GM19395 (cell line): ENCODE data around the gene TBC1D22A.
"Not testable (repeated sequence)": the region's sequence is repeated elsewhere in the genome, so short reads cannot be mapped to it uniquely, and the experiment has no call there.

ENCODE experiments used
- ATAC-seq: cut with Tn5 transposase; IDR thresholded peaks from one replicate; pipeline ENCODE4 v1.9.1; 2021; ENCODE audit warnings: mild to moderate bottlenecking, moderate library complexity; ENCODE audit not compliant: unreplicated experiment

TBC1D22A gene

GRCh38 chr22:47110817-47111443, 348.5 kb downstream of the TBC1D22A start:
- ATAC-seq: no peak

DNA sequence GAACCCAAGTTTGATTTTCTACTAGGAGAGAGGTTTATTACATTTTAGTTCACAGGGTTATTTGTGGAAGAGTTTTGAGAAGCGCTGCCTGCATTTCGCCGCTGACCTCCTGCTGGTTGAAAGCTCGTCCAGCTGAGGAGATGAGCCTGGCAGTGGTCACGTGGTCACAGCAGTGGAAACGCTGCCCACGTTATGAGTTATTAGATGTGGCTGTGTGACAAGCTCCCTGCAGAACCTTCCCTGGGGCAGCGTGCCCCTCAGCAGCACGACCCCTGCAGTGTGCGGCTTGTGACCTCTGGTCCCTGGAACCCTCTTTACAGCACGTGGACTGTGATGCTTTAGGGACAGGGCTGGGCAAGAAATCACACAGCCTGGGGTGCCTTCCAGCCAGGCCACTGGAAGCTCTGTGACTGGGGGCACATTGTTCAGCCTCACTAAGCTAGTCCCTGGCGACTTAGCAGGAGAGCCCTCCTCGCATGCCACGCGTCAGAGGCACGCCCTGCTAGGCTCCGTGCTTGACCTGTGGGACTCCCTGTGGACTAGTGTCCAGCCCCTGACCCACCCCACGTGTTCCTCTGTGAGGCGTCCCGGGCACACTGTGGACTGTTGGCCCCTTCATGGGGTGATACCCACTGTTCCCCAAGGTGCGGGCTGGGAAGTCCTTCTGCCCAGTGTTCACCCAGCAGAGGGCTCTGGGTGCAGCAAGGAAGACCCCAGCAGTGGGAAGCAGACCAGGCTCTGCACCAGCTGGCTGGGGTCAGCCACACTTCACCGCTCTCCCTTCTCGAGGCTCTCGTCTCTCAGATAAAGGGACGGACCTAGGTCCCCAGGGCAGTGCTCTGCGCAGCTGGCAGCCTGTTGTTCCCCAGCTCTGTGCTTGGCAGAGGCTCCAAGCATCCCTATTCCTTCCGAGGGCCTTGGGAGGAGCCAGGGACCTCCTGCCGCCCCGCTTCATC, 349.5 kb downstream of the TBC1D22A start:
- no peak for ATAC-seq

GRCh38 chr22:47112582-47112965, 350.1 kb downstream of the TBC1D22A start:
- no peak for ATAC-seq

DNA sequence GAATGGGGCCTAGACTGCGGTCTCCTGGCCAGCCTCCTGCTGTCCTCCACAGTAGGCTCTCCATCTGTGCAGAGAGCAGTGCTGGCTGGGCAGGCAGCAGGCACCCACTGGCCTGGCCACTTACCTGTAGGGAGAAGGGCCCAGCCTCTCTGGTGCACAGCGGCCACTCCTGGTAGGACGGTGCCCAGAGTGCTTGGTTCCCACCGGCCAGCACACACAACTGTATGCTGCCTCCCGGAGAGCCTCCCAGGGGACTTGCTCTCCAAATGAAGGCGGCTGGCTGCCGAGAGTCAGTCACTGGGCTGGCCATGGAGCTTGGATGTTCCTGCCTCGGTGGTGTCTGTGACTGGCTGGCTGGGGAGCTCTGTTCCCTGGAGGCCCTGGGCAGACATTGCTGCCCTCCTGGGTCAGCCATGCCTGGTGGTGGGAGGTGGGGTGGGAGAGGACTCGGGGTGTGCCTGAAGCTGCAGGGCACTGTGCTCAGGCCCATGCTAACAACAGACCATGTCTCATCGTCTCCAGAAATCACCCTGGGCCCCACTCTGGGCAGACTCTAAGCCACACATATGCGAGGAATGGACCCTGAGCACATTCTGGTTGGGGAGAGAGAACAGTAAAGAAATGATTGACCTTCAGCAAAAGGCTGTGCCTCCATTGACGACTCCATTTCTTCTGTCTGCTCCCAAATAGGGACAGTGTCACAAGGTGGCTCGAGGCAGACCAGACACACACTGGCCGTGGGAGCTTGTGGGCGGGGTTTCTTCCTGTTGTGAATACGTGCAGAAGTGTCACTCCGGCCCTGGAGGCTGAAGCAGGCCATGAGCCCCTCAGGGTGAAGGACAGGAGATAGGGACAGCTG, 350.8 kb downstream of the TBC1D22A start:
- ATAC-seq: no peak

GRCh38 chr22:47113853-47114415, 351.5 kb downstream of the TBC1D22A start:
- ATAC-seq: no peak

- ATAC-seq: no peak
These were observed 352.5 kb downstream of the TBC1D22A start for GRCh38 chr22:47114813-47115517.

DNA sequence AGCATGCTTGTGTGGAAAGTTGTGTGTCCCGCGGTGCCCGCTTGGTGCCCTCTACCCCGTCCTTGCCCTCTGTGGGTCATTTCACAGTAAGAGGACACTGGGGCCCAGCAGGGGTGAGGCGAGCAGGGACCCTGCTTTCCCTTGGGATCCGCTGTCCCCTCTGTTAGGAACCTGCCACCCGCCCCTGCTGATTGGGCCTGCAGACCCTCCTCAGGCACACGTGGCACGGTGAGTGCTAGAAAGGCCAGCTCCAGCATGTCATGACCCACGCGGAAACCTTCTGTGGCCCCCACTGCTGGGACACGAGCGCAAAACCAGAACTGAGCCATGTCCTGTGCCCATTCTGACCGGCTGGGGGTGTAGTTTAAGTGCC, 353.1 kb downstream of the TBC1D22A start:
- ATAC-seq: no peak

DNA sequence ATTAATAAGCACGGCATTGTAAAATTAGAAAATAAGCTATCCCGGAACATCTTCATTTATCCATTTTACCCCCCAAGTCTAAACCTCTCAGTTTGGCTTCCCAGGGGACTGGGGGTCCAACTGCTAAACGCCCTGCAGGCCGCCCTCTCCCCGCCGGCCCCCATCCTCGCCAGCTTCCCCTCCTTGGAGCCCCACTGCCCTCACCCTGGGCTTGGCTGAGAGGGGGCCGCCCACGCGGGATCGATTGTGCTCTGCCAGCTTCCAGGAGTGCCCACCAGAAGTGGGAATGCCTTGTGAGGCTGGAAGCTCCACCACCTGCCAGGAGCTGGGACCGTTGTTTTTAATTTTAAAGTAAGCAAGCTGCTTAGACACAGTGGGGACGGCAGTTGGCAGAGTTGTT, 353.5 kb downstream of the TBC1D22A start:
- no peak for ATAC-seq

- ATAC-seq: no peak
These were observed 354.2 kb downstream of the TBC1D22A start for GRCh38 chr22:47116426-47117341.

GRCh38 chr22:47117442-47117841, 355.0 kb downstream of the TBC1D22A start:
- ATAC-seq: not testable (repeated sequence)

DNA sequence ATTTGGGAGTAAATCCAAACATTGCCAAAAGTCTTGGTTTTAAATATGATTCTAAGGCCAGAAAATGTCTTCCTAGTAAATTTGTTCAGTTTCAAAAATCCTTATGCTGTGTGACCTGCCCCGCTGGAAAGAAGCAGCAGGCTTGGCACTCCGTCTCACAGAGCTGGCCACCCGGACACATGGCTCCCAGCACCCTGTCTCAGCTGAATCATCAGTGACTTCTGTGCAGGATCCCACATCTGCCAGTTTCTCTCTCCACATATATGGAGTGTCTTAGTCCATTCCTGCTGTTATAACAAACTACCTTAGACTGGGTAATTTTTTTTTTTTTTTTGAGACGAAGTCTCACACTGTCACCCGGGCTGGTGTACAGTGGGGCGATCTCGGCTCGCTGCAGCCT, 356.7 kb downstream of the TBC1D22A start:
- ATAC-seq: no peak

DNA sequence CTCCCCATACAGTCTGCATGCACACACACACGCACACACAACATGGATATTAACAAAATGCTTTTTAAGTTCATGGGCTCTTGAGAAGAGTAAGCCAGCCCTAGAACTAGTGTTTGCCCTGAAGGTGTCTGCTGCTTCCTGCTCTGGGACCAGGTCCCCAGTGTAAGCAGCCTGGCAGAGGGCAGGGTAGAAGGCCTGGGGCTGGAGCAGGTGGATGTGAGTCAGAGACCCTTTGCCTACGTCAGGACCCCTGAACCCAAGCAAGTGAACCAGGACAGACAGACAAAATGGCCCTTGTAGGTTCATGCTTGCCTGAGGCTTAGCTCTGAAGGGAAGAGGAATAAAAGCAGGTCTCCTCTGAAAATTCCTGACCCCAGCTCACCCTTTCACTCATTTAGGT, 357.9 kb downstream of the TBC1D22A start:
- no peak for ATAC-seq

GRCh38 chr22:47121791-47122190, 359.3 kb downstream of the TBC1D22A start:
- no peak for ATAC-seq

GRCh38 chr22:47122441-47123000, 360.1 kb downstream of the TBC1D22A start:
- no peak for ATAC-seq

GRCh38 chr22:47123006-47123826, 360.8 kb downstream of the TBC1D22A start:
- ATAC-seq: no peak

- no peak for ATAC-seq
These were observed 361.5 kb downstream of the TBC1D22A start for GRCh38 chr22:47123827-47124442.

DNA sequence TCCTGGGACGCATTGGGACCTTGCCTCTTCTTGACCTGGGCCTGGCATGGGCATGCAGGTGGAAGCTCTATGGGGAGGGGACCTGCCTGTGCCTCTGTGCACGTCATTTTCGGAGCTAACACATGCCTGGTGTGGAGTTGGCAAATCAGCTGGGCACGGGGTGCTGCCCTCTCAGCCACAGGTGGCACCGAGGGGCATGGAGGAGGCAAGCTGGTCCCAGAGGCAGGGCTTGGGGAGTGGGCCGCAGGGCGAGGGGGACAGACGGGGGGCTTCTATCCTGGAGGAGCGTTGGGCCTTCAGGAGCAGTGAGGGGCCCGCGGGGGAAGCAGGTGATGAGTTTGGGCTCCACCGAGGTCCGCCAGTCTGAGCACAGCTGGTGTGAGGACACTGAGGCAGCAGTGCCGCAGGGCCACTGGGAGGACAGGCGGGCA, 362.0 kb downstream of the TBC1D22A start:
- no peak for ATAC-seq

DNA sequence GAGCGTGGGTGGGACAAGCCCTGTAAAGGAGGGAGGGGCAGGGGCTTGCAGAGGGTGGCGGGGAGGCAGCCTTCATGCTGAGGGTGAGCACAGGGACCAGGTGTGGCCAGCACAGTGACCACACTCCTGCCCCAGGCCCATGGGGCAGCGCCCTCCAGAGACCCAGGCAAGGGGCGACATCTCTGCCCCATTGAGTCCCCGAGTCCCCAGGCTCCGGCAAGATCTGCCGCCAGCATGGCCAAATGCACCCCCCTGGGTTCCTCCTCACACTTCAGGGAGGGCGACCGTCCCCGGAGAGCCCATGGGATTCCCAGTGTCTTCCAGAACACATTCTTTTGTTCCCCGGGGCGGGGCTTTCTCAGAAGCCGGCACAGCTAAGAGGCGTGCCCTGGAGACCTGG, 362.5 kb downstream of the TBC1D22A start:
- no peak for ATAC-seq
